CD8-positive, alpha-beta memory T cell (primary cell): ENCODE measurements around the gene KRT3. TPM values are rescaled to one million over a fixed set of nuclear protein-coding genes. Genes with fewer than 3 reads are reported as not detected.
A peak's percentile ranks its signal among the peaks of the same experiment; 100 is the strongest.

ENCODE experiments used
- CTCF ChIA-PET: fragments of 350-600 bp; sonication (Branson Sonifier 250); formaldehyde crosslinking; loops from one replicate; lab custom pipeline; 2021; ENCODE audit warnings: antibody characterized with exemption; lab: Charles Lee
- POLR2A ChIA-PET: fragments of 350-600 bp; sonication (Branson Sonifier 250); formaldehyde crosslinking; loops from one replicate; lab custom pipeline; 2021; ENCODE audit warnings: antibody characterized with exemption; lab: Charles Lee
- DNase-seq, 5 donors: peaks; one replicate each; pipeline versions ENCODE4 v3.0.0 to v3.0.0-alpha.2; 2020 to 2022; ENCODE audit warnings: mixed read lengths in 1 of 5
- H3K27ac ChIP-seq: one replicate; pipeline ENCODE4 v1.7.0; 2013; ENCODE audit warnings: low read depth, mild to moderate bottlenecking, low read length, moderate library complexity
- H3K27me3 ChIP-seq: 2 replicates; pipeline ENCODE4 v1.7.0; 2013; ENCODE audit warnings: low read length, mild to moderate bottlenecking; ENCODE audit not compliant: insufficient read depth, poor library complexity, severe bottlenecking
- H3K36me3 ChIP-seq: 2 replicates; pipeline ENCODE4 v1.7.0; 2013; ENCODE audit warnings: mild to moderate bottlenecking, low read length, moderate library complexity; ENCODE audit not compliant: insufficient read depth
- H3K4me1 ChIP-seq: 2 replicates; pipeline ENCODE4 v1.7.0; 2013; ENCODE audit warnings: mild to moderate bottlenecking, low read length, moderate library complexity; ENCODE audit not compliant: insufficient read depth
- H3K4me3 ChIP-seq: 2 replicates; pipeline ENCODE4 v1.7.0; 2013; ENCODE audit warnings: mild to moderate bottlenecking, low read length
- H3K9me3 ChIP-seq: 2 replicates; pipeline ENCODE4 v1.7.0; 2013; ENCODE audit warnings: mild to moderate bottlenecking, low read length
- H3K27ac Mint-ChIP-seq, 8 donors: one replicate each; pipeline ENCODE4 v1.8.0; 2020 to 2021; ENCODE audit warnings: mixed read lengths in 8 of 8, mild to moderate bottlenecking in 6 of 8, inconsistent platforms in 3 of 8, moderate library complexity in 3 of 8
- H3K27me3 Mint-ChIP-seq, 2 donors: one replicate each; pipeline ENCODE4 v1.8.0; 2020 to 2021; ENCODE audit warnings: mixed read lengths in 2 of 2, mild to moderate bottlenecking in 1 of 2, moderate library complexity in 1 of 2
- H3K36me3 Mint-ChIP-seq, 3 donors: one replicate each; pipeline ENCODE4 v1.8.0; 2020 to 2021; ENCODE audit warnings: mixed read lengths in 3 of 3, inconsistent platforms in 1 of 3, mild to moderate bottlenecking in 1 of 3
- H3K4me1 Mint-ChIP-seq, 3 donors: one replicate each; pipeline ENCODE4 v1.8.0; 2020 to 2021; ENCODE audit warnings: mixed read lengths in 3 of 3, inconsistent platforms in 1 of 3, mild to moderate bottlenecking in 1 of 3
- H3K4me3 Mint-ChIP-seq, 7 donors: one replicate each; pipeline ENCODE4 v1.8.0; 2020 to 2021; ENCODE audit warnings: mixed read lengths in 7 of 7, mild to moderate bottlenecking in 6 of 7, moderate library complexity in 4 of 7, inconsistent platforms in 2 of 7
- H3K9me3 Mint-ChIP-seq, 5 donors: one replicate each; pipeline ENCODE4 v1.8.0; 2020 to 2022; ENCODE audit warnings: mixed read lengths in 5 of 5, mild to moderate bottlenecking in 3 of 5, moderate library complexity in 2 of 5, inconsistent platforms in 1 of 5
- polyA plus RNA-seq: library from polyadenylated mRNA; unstranded; fragments of 300-500 nt; fragmentation: Illumina TruSeq; gene quantifications from one replicate; pipeline ENCODE4 v1.2.3, GENCODE V29; 2021
- total RNA-seq, 2 experiments: library from RNA; stranded (reverse); gene quantifications; one replicate each; pipeline ENCODE4 v1.2.3, GENCODE V29; 2021

KRT3 gene
- total and polyA plus RNA-seq, 3 experiments from 2014 or later = not detected

DNA sequence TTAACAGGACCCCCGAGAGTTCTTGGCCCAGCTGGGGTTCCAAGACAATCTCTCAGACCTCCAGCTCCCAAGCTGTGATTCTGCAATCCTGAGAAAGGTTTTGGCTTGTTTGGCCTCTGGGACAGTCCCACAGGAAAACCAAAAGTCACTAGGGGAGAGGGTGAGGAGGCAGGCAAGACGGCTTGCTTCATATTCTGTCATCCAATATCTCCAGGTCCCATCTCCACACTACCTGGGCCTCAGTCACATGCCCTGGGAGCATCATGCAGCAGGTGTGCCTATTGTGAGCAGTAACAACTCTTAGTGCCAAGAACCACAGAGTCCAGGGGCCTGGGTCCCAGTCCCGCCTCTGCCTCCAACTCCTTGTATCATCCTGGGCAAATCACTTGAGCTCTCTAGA lies 36.5 kb upstream of the KRT3 start:
- no peaks in the 10 kb centered on the region for H3K9me3 Mint-ChIP-seq
- H3K4me3 Mint-ChIP-seq = no peak overlapping the region
- peaks cover 7 to 11% of the 10 kb centered on the region in 2 donors for H3K27me3 Mint-ChIP-seq
- H3K4me1 ChIP-seq = peaks cover 12% of the 10 kb centered on the region
- no peaks in the 10 kb centered on the region for H3K36me3 ChIP-seq
- peaks cover 7 to 20% (median 9%) of the 10 kb centered on the region in 3 donors for H3K4me1 Mint-ChIP-seq
- DNase-seq = no peak
- ChIA-PET POLR2A (interaction anchor here (0.6 kb wide), 1 partner anchor 368 kb away, joined by 4 read pairs; no protein-coding TSS in a partner anchor), CTCF (interaction anchor here (1.7 kb wide), 1 partner anchor 47 kb away, joined by 4 read pairs; no protein-coding TSS in a partner anchor)
- no peak overlapping the region for H3K4me3 ChIP-seq
- no peak overlapping the region for H3K27ac Mint-ChIP-seq
- H3K36me3 Mint-ChIP-seq = no peaks in the 10 kb centered on the region
- H3K27me3 ChIP-seq = no peaks in the 10 kb centered on the region
- no peaks in the 10 kb centered on the region for H3K9me3 ChIP-seq
- H3K27ac ChIP-seq = no peak overlapping the region

- CTCF ChIA-PET = no interaction called here
- no peaks in the 10 kb centered on the region for H3K9me3 ChIP-seq
- Mint-ChIP-seq H3K4me3 (no peak overlapping the region), H3K27me3 (peaks cover 0 to 3% of the 10 kb centered on the region in 2 donors), H3K36me3 (no peaks in the 10 kb centered on the region), H3K4me1 (peaks cover 5 to 11% (median 6%) of the 10 kb centered on the region in 3 donors), H3K9me3 (no peaks in the 10 kb centered on the region), H3K27ac (no peak overlapping the region)
- no peaks in the 10 kb centered on the region for H3K36me3 ChIP-seq
- H3K27me3 ChIP-seq = no peaks in the 10 kb centered on the region
- no peak overlapping the region for H3K4me3 ChIP-seq
- peaks cover 7% of the 10 kb centered on the region for H3K4me1 ChIP-seq
- DNase-seq = no peak
- H3K27ac ChIP-seq = no peak overlapping the region
- POLR2A ChIA-PET = no interaction called here
Observed at GRCh38 chr12:52831251-52831650, 35.3 kb upstream of the KRT3 start.

DNA sequence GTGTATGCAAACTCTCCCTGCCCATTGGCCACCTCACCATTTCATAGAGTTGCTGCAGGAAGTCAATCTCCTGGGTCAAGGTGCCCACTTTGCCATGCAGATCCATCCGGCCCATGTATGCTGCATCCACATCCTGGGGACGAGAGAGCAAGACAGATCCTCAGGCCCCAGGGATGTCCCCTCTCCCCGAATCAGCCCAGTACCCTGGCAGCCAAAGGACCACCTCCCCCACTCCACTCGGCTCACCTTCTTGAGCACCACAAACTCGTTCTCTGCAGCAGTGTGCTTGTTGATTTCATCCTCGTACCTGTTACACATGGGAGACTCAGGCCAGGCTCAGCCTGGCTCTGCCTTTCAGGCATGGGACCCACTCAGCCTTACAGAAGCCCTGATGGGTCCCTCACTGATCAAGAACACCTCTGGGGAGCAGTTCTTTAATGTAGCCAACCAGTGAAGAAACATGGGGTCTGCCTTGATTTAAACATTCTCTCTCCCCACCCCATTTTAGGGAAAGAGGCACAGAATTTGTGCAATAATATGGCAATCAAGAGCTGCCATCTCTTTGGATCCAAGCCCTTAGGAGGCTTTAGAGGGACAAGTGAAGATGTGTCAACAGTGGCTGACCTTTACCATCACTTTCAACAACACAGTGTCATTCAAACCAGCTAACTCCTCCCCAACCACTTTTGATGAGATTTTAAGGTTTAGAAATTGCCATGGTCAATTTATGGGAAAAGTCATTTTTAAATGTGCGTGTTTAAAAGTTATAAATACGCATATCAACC lies 34.3 kb upstream of the KRT3 start:
- Mint-ChIP-seq H3K9me3 (no peaks in the 10 kb centered on the region), H3K4me3 (no peak overlapping the region), H3K36me3 (no peaks in the 10 kb centered on the region), H3K4me1 (peaks cover 0 to under 1% (median 0%) of the 10 kb centered on the region in 3 donors), H3K27ac (peak overlapping the region in 1 of 8 donors; percentile 40), H3K27me3 (peaks cover 0 to 4% of the 10 kb centered on the region in 2 donors)
- Histone ChIP-seq H3K4me3 (no peak overlapping the region), H3K4me1 (no peaks in the 10 kb centered on the region), H3K9me3 (no peaks in the 10 kb centered on the region), H3K27me3 (no peaks in the 10 kb centered on the region), H3K36me3 (no peaks in the 10 kb centered on the region), H3K27ac (no peak overlapping the region)
- ChIA-PET CTCF (no interaction called here), POLR2A (no interaction called here)
- DNase-seq = no peak

DNA sequence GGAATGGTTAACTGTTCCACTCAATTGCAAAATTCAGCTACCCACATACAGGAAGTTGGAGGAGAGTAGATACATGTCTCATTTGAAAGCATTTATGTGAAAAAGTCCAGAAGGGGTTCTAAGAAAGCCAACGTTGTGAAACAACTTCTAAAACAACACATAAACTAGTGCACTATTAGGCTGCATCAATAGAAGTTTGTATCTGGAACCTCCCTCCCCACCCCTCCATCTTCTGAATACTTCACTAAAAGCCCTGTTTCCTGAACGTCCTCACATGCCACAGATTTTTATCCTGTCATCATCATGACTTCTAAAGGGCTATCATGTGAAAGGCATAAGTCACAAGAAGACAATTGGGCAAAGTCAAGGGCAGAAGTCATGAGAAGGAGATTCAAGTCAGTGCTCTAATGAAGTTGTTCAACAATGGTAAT lies 32.7 kb upstream of the KRT3 start:
- no peak for DNase-seq
- Histone ChIP-seq H3K27me3 (no peaks in the 10 kb centered on the region), H3K27ac (no peak overlapping the region), H3K9me3 (no peaks in the 10 kb centered on the region), H3K36me3 (no peaks in the 10 kb centered on the region), H3K4me1 (no peaks in the 10 kb centered on the region), H3K4me3 (no peak overlapping the region)
- Mint-ChIP-seq H3K9me3 (no peaks in the 10 kb centered on the region), H3K4me3 (no peak overlapping the region), H3K27me3 (peaks cover 0 to 4% of the 10 kb centered on the region in 2 donors), H3K36me3 (no peaks in the 10 kb centered on the region), H3K4me1 (no peaks in the 10 kb centered on the region), H3K27ac (no peak overlapping the region)
- POLR2A ChIA-PET = no interaction called here
- CTCF ChIA-PET = no interaction called here

DNA sequence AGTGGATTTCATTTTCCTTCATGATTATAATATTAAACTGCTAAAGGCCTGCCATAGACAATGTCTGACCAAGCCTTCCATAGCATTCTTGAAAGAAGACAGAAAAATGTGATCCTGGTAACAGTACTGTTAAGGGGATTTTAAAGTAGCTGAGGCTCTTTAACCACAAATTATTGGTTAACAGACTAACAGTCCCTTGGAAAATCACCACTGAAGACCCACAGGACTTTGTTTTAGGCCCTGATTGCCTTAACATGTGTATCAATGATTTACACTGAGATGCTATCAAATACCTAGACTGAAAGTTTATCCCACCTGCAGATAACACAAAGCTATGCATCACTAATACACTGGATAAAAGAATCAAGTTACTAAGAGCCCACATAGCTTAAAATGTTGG lies 32.2 kb upstream of the KRT3 start:
- H3K9me3 Mint-ChIP-seq = no peaks in the 10 kb centered on the region
- no peaks in the 10 kb centered on the region for H3K4me1 ChIP-seq
- H3K27me3 ChIP-seq = no peaks in the 10 kb centered on the region
- POLR2A ChIA-PET = no interaction called here
- H3K27ac Mint-ChIP-seq = no peak overlapping the region
- no peaks in the 10 kb centered on the region for H3K36me3 Mint-ChIP-seq
- CTCF ChIA-PET = no interaction called here
- no peak overlapping the region for H3K4me3 Mint-ChIP-seq
- no peak overlapping the region for H3K4me3 ChIP-seq
- no peak overlapping the region for H3K27ac ChIP-seq
- H3K9me3 ChIP-seq = no peaks in the 10 kb centered on the region
- H3K27me3 Mint-ChIP-seq = peaks cover 0 to 6% of the 10 kb centered on the region in 2 donors
- no peaks in the 10 kb centered on the region for H3K36me3 ChIP-seq
- H3K4me1 Mint-ChIP-seq = no peaks in the 10 kb centered on the region
- no peak for DNase-seq

- Histone ChIP-seq H3K36me3 (no peaks in the 10 kb centered on the region), H3K9me3 (no peaks in the 10 kb centered on the region), H3K4me1 (no peaks in the 10 kb centered on the region), H3K4me3 (no peak overlapping the region), H3K27ac (no peak overlapping the region), H3K27me3 (no peaks in the 10 kb centered on the region)
- no peaks in the 10 kb centered on the region for H3K9me3 Mint-ChIP-seq
- H3K27ac Mint-ChIP-seq = no peak overlapping the region
- no peaks in the 10 kb centered on the region for H3K4me1 Mint-ChIP-seq
- POLR2A ChIA-PET = no interaction called here
- no peaks in the 10 kb centered on the region for H3K36me3 Mint-ChIP-seq
- no peak overlapping the region for H3K4me3 Mint-ChIP-seq
- peaks cover 0 to 8% of the 10 kb centered on the region in 2 donors for H3K27me3 Mint-ChIP-seq
- CTCF ChIA-PET = no interaction called here
- DNase-seq = no peak
Observed at GRCh38 chr12:52827499-52828090, 31.7 kb upstream of the KRT3 start.

GRCh38 chr12:52826611-52827498 lies 30.9 kb upstream of the KRT3 start:
- no peak overlapping the region for H3K27ac ChIP-seq
- no peaks in the 10 kb centered on the region for H3K36me3 Mint-ChIP-seq
- ChIA-PET POLR2A (no interaction called here), CTCF (no interaction called here)
- H3K27ac Mint-ChIP-seq = no peak overlapping the region
- no peaks in the 10 kb centered on the region for H3K9me3 Mint-ChIP-seq
- H3K4me1 ChIP-seq = no peaks in the 10 kb centered on the region
- no peaks in the 10 kb centered on the region for H3K9me3 ChIP-seq
- no peaks in the 10 kb centered on the region for H3K4me1 Mint-ChIP-seq
- no peaks in the 10 kb centered on the region for H3K27me3 ChIP-seq
- H3K4me3 Mint-ChIP-seq = no peak overlapping the region
- DNase-seq = no peak
- no peak overlapping the region for H3K4me3 ChIP-seq
- H3K36me3 ChIP-seq = no peaks in the 10 kb centered on the region
- peaks cover 0 to 8% of the 10 kb centered on the region in 2 donors for H3K27me3 Mint-ChIP-seq

- Mint-ChIP-seq H3K9me3 (no peaks in the 10 kb centered on the region), H3K27me3 (peaks cover 0 to 8% of the 10 kb centered on the region in 2 donors), H3K4me1 (no peaks in the 10 kb centered on the region), H3K27ac (no peak overlapping the region), H3K4me3 (no peak overlapping the region), H3K36me3 (no peaks in the 10 kb centered on the region)
- Histone ChIP-seq H3K27me3 (no peaks in the 10 kb centered on the region), H3K4me3 (no peak overlapping the region), H3K4me1 (no peaks in the 10 kb centered on the region), H3K9me3 (no peaks in the 10 kb centered on the region), H3K36me3 (no peaks in the 10 kb centered on the region), H3K27ac (no peak overlapping the region)
- DNase-seq = no peak
- POLR2A ChIA-PET = no interaction called here
- CTCF ChIA-PET = no interaction called here
Observed at GRCh38 chr12:52825961-52826360, 30.0 kb upstream of the KRT3 start.
